T-helper 2 cell treated with Interferon-gamma antibody and Interleukin-4, amounts not matched to agents 100 ng/mL and 5 ng/mL, for 36 hours (primary cell): ENCODE results near the gene WDR19. TPM values are rescaled to one million over a fixed set of nuclear protein-coding genes. Genes with fewer than 3 reads are reported as not detected.
"Not testable (repeated sequence)": the region's sequence is repeated elsewhere in the genome, so short reads cannot be mapped to it uniquely, and the experiment has no call there.

Experiments
- intact Hi-C: fragments of 100-400 bp; cut with micrococcal nuclease; formaldehyde crosslinking; loops from one replicate; pipeline ENCODE4 v1.15.1; 2023
- total RNA-seq: library from RNA; stranded (reverse); gene quantifications from 2 replicates; pipeline ENCODE4 v1.2.3, GENCODE V29; 2022

WDR19 gene
- total RNA-seq, 1 donor from 2014 or later: 9.1 TPM

DNA sequence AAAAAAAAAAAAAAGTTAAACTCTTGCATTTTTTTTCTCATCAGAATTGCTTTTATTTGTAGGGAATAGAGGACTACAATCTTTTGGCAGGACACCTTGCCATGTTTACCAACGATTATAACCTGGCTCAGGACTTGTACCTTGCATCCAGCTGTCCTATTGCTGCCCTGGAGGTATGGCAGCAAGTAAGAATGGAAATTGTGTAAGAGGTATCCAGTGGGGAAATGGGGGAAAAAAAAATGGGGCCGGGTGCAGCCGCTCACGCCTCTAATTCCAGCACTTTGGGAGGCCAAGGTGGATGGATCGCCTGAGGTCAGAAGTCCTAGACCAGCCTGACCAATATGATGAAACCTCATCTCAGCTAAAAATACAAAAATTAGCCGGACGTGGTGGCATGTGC lies 49.8 kb downstream of the WDR19 start:
- intact Hi-C loops: no loop called here

DNA sequence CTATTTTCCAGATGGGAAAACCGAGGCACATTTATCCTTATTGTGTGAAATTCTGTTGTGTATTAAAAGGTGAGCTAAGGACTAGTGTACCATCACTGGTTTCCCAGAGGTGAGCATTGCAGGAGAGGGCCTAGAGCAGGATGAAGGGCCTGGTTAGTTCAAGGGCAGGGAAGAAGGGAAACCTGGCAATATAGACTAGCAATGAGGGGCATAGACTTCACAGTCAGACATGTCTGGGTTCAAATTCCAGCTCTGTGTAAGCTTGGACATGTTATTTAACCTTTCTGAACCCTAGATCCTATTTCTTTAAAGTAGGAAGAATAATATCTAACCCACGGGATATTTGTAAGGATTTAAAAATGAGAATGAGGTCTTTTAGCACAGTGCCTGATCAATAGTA lies 50.8 kb downstream of the WDR19 start:
- intact Hi-C loops: no loop called here

DNA sequence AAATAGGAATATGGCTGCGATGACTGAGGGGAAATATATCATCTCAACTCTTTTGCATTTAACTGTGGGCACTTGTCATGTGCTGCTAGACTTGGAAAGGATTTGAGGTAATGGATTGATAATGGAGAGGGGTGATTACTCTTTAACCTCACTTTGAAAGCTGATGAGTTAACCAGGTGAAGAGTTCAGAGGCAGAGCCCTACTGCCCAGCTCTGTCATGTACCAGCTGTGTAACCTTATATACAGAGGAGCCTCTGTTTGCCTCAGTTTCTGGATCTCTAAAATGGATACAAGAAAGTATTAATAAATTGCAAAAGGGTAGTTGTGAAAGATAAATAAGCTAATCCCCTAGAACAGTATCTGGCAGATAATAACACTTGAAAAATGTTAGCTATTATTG lies 51.5 kb downstream of the WDR19 start:
- intact Hi-C loops: no loop called here

DNA sequence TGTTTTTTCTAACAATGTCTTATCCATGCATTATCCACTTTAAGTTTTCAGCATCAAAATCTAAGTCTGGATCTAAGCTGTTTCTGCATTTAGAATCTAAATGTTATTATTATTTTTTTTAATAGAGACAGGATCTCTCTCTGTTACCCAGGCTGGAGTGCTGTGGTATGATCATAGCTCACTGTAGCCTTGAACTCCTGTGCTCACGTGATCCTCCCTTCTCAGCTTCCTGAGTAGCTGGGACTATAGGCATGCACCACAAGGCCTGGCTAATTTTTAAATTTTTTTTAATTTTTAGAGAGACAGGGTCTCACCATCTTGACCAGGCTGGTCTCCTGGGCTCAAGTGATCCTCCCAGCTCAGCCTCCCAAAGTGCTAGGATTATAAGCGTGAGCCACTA lies 52.7 kb downstream of the WDR19 start:
- intact Hi-C loops: no loop called here

DNA sequence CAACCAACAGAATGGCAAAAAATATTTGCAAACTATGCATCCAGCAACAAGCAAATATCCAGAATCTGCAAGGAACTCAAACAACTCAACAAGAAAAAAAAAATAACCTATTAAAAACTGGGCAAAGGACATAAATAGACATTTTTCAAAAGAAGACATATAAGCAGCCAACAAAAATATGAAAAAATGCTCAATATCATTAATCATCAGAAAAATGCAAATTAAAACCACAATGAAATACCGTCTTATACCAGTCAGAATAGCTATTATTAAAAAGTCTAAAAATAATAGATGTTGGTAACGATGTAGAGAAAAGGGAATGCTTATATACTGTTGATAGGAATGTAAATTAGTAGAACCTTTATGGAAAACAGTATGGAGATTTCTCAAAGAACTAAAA lies 53.4 kb downstream of the WDR19 start:
- intact Hi-C loops: no loop called here

DNA sequence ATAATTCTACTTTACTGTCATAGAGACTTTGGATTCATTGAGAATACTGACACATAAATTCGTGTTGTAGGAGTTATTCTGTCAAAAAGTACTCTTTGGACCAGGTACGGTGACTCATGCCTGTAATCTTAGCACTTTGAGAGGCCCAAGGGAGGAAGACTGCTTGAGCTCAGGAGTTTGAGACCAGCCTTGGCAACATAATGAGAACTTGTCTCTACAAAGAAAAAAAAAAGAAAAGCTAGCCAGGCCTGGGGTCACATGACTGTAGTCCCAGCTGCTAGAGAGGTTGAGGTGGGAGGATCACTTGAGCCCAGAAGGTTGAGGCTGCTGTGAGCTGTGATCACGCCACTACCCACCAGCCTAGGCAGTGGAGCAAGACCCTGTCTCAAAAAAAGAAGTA lies 54.9 kb downstream of the WDR19 start:
- intact Hi-C loops: no loop called here

DNA sequence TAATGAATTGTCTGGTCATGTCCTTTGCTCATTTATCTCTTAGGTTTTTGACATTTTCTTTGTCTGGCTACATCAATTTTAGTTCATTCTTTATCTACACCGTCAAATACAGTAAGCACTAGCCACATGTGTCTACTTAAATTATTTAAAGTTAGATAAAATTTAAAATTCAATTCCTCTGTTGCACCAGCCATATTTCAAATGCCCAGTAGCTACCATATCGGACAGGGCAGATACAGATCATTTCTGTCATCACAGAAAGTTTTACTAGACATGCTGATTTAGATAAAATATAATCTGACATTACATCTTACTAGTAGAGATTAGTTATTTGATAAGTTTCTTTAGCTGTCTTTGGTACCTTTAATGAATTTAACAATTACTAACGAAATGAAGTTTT lies 61.1 kb downstream of the WDR19 start:
- intact Hi-C loops: no loop called here

DNA sequence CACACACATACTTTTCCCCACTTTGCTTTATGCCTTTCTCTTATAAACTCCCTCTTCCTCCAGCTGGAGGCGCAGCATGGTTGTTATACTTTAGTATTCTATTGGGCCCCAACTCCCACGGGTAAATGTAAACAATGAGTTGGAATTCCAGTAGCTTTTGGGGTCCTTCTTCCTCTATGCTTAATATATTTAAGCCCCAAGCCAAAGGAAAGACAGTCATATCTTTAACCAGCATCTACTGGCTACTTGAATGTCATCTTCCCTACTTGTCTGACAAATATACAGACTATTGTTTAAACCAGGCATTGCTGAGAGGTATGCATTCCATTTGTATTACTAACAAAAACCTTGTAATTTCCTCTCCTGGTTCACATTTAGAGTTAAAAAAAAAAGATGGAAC lies 72.9 kb downstream of the WDR19 start:
- intact Hi-C loops: no loop called here

DNA sequence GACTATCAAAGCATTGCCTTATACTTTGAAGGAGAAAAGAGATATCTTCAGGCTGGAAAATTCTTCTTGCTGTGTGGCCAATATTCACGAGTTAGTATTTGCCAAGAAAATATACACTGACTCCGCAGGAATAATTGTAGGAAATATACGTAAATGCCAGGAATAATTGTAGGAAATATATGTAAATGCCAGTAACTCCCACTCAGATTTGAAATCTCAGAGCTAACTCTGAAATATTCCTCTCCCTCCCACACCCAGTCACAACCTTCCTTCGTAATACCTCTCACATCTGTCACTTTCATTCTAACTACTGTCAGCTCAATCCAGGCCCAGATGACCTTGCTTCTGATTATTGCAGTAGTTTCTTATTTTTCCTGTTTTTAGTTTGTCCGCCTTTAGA lies 73.5 kb downstream of the WDR19 start:
- intact Hi-C loops: no loop called here

DNA sequence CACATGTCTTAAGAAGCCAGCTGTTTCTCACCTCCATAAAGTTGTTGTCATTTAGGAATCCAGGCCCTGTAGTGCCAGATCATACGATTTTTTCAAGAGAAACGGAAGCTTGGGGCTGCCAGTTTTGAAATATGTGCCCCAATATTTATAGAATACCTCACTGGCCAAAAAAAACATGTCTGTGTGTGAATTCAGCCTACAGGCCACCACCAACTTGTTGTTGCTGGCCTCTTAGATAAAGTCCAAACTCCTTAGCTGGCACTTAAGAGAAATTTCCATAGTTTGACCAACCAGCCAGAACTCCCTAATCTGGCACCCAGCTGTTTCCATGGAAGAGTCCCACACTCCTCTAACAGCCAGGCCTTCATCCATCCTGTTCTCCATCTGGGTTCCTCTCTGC lies 74.1 kb downstream of the WDR19 start:
- intact Hi-C loops: no loop called here

DNA sequence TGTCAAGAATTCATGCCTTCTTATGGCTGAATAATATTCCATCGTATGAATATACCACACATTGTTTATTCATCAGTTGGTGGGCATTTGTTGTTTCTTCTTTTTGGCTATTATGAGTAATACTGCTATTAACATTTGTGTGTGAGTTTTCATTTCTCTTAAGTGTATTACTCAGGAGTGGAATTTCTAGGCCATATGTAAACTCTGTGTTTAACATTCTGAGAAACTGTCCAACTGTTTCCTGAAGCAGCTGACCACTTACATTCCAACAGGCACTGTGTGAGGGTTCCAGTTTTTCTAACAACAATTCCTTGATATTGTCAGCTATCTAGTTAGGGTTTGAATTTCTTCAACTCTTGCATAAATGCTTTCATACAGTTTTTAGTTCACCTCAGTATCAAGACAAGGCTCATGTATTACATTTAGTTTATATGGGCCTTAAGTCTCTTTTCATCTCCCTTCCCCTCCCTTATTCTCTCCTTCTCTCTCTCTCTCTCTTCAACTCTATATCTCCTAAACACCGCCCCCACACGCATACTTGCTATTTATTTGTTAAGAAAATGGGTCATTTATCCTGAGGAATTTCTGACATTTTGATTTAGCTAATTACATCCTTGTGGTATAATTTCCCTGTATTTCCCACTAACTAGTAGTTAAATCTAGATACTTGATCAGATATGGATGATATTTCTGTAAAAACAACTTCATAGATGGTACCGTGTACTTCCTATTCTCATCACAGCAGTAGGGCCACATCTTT lies 77.4 kb downstream of the WDR19 start:
- intact Hi-C loops: no loop called here

DNA sequence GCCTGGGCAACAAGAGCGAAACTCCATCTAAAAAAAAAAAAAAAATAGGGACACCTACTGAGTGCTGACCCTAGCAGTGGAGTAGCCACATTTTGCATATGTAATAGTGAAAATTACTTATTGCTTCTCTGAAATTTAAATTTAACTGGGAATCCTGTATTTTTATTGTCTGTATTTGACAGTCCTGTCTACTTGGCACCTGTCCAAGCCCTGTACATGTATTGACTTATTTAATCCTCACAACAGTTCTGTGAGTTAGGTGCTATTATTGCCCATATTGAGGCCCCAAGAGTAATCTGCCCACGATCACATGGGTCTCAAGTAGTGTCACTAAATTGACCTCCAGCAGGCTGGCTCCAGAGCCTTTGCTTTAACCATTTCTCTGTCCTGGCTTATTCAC lies 81.6 kb downstream of the WDR19 start:
- intact Hi-C loops: no loop called here

DNA sequence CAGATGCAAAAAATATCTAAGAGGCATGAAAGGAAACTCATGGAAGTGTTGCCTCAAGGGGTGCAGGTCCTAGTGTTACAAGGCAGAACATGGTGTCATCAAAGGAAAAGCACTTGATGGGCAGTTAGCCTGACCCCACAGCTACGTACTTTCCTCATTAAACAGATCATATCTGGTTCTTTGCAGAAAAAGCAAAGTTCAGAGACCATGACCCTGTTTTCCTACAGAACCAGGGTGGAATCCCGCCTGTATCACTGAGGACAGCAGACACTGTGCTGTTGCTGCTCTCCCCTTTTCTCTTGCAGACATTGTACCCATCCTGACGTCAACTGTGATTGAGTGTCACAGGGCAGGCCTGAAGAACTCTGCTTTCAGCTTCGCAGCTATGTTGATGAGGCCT lies 92.2 kb downstream of the WDR19 start:
- intact Hi-C loops: no loop called here

DNA sequence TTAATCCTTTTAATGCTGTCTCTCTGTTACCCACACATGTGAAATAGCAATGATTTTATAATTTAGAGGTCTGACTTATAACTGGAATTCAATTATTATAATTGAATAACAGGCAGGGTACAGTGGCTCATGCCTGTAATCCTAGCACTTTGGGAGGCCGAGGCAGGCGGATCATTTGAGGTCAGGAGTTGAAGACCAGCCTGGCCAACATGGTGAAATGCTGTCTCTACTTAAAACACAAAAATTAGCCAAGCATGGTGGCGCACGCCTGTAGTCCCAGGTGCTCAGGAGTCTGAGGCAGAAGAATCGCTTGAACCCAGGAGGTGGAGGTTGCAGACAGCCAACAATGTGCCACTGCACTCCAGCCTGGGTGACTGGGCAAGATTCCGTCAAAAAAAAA lies 95.3 kb downstream of the WDR19 start:
- intact Hi-C loops: not testable (repeated sequence)

DNA sequence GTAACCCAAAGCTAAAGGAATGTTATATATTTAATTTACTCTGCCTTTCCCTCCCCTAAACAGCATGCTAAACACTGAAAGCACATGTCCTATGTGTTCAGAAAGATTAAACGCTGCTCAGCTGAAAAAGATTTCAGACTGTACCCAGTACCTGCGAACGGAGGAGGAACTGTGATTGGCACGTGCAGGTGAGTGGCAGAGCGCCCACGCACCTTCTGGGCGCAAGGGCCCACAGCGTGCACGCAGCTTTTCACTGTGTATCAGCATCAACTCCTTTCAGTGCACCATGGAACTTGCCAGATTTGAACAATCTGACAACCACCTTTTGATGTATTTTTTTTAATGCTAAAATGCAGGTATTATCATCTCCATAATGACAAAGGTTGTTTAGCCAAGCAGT lies 96.1 kb downstream of the WDR19 start:
- intact Hi-C loops: no loop called here

DNA sequence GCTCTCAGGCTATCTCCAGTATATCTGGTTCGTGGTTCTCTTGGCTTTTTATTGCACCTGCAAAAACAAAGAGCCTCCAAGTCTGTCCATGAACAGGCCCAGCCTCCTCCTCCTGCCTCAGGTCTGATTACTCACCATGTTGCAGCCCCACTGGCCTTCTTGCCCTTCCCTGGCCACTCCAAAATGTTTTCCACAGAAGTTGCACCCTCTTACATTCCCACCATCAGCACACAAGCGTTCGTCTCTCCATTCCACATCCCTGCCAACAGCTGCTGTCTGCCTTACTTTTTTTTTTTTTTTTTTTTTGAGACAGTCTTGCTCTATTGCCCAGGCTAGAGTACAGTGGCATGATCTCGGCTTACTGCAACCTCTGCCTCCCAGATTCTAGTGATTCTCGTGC lies 97.1 kb downstream of the WDR19 start:
- intact Hi-C loops: no loop called here

DNA sequence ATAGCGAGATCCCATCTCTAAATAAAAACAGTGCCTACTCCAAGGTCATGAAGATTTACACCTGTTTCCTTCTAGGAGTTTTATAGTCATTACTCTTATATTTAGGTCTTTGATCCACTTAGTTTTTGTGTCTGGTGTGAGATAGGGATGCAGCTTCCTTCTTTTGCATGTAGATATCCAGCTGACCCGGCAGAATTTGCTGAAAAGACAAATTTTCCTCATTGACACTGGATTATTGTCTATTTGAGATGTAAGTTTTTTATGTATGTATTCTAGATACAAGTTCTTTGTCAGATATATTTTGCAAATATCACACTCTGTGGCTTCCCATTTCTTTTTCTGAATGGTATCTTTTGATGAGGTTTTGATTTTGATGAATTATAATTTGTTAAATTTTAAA lies 98.4 kb downstream of the WDR19 start:
- intact Hi-C loops: no loop called here

DNA sequence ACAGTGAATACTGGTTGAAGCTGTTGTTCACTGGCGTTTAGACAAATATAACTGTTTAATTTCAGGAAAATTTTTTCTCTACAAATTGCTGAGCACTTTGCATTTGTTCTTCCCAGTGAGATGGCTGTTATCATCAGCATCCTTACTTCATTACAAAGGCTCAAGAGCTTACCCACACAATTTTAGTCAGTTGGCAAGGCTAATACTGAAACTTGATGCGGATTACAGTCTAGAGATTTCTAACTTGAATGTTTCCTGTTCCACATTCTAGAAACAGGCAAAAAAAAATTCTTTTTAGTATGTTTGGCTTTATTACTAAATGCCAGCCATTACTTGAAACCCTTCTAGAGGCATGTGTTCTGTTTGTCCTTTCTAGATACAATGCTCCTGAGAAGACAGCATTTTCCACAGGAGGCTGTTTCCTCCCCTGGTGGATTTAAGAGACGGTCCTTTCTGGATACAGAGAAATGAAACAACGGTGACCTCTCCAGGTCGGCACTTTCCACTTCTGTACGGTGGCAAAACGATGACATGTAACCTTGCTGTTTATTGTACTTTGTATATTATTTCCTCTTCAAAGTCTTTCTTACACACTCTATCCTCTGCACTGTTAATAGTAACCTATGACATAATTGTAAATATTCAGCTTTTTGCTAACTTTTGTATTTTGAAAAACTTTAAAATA lies 102.9 kb downstream of the WDR19 start:
- intact Hi-C loops: no loop called here

DNA sequence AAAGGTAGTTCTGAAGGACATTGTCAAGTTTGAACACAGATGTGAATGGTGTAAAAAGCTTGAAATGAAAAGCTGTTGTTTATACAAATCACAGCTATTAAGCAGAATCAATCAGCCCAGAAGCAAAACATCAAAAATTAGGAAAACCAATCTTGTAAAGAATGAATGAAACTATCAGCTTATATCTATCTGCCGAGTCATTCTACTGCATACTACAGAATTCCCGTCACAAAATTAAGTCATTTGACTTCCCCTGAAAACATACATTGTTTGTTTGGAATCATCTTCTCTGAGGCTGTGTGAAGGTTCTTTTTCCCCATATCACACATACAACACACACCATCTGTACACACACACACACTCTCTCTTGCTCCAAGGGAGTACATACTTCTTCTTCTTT lies 103.5 kb downstream of the WDR19 start:
- intact Hi-C loops: no loop called here

DNA sequence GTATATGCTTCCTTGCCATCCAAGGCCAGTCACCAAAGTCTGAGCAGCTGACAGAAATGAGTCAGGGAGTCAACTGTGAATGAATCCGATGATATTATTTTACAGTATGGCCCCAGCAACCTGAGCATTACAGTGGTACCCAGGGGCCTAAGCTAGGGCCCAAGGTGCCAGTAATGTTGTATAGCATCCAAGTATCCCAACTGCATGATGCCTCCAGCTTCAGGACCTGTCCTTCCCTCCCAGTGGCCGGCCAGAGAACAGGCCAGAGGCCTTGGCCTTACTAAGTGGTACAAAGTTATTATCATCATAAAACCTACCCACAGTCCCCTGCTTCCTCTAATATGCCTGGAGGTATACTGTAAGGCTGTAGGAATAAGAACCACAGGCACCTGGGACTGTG lies 103.9 kb downstream of the WDR19 start:
- intact Hi-C loops: no loop called here

DNA sequence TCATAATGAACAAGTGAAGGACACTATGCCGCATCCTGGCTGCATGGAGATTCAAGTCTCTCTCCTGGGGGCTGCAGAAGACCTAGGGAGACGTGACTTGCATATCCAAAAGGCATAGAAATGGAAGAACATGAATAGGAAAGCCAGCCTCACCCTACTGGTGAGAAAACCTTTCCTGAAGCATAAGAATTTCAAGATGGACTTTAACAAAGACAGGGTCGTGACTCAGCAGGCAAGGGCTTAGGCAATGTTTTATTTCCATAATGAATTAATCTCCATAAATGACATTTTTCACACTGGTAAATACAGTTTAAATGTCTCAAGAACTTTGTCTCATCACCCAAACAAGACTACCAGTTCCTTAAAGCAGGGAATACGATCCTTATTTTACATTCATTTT lies 104.9 kb downstream of the WDR19 start:
- intact Hi-C loops: no loop called here

DNA sequence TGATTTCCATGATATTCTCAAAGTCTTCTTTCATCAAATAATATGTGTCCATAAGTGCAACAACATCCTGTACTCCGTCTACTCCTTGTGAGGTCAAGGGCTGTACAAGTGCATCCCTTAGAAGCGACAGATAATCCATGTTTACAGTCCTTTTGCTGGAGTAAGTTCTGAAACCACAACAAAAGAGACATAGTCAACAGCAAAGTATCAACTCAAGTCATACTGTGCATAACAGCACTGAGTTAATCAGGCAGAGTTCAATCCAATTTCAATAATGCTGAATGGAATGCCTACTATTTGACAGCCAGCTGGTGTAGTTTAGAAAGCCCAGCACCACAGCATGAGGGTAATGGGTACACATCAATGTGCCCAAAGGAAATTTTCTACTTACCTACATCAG lies 109.4 kb downstream of the WDR19 start:
- intact Hi-C loops: no loop called here

DNA sequence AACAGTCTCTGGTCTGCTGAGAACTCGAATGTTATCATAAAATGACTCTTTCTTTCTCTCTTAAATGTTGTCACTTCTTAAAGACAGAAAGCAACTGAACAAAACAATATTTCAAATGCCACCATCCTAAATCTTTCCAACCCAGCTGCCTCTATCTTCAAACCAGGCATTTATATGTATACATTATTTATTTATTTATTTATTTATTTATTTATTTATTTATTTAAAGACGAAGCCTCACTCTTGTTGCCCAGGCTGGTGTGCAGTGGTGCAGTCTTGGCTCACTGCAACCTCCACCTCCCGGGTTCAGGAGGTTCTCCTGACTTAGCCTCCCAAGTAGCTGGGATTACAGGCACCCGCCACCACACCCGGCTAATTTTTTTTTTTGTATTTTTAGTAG lies 110.1 kb downstream of the WDR19 start:
- intact Hi-C loops: not testable (repeated sequence)
